ENCODE data around the gene TUBAL3.

Gene TUBAL3

GRCh38 chr10:5364374-5364773 is 40.3 kb downstream of the TUBAL3 start:
- H3K4me1 ChIP-seq (ENCODE audit: insufficient read depth, insufficient read length): no peaks in the 10 kb centered on the region
- no peaks in the 10 kb centered on the region for H3K27me3 ChIP-seq (ENCODE audit: insufficient read depth, insufficient read length)
- H3K9me3 ChIP-seq (ENCODE audit: insufficient read depth, low read length): no peaks in the 10 kb centered on the region
- H3K36me3 ChIP-seq (ENCODE audit: insufficient read depth, insufficient read length, low read length): no peaks in the 10 kb centered on the region
- DNase-seq (ENCODE audit: low read depth, low spot score): no peak
- TF ChIP-seq SUZ12 (IDR thresholded peaks at IDR 0.05; ENCODE audit: extremely low read depth, insufficient read depth, insufficient read length) (no peak), ZNF274 (IDR thresholded peaks at IDR 0.05; ENCODE audit: low read depth, low read length) (no peak), YY1 (IDR thresholded peaks at IDR 0.05; ENCODE audit: insufficient read depth, insufficient read length) (no peak)
- no peak overlapping the region for H3K9ac ChIP-seq (ENCODE audit: insufficient read length, low read depth)
- H3K4me3 ChIP-seq (ENCODE audit: insufficient read length, low read depth): no peak overlapping the region

DNA sequence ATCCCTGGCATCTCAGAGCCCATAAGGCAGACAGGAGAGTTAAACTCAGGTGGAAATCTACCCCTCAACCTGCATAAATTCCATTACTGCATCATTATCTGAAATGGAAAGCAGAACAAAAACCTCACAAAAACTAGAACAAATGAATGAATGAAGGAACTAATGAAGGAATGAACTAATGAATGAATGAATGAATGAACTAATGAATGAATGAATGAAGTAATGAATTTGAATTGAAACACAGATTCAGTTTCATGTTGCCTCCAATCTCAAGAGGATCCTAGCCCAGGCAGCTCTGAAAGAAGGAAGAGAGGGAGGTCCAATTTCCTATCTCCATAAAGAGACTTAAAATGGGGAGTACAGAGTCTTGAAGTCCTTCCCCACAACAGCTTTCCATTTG is 41.8 kb downstream of the TUBAL3 start:
- no peak for DNase-seq (ENCODE audit: low read depth, low spot score)
- Histone ChIP-seq H3K4me3 (ENCODE audit: insufficient read length, low read depth) (no peak overlapping the region), H3K4me1 (ENCODE audit: insufficient read depth, insufficient read length) (no peaks in the 10 kb centered on the region), H3K9ac (ENCODE audit: insufficient read length, low read depth) (no peak overlapping the region), H3K27me3 (ENCODE audit: insufficient read depth, insufficient read length) (no peaks in the 10 kb centered on the region), H3K9me3 (ENCODE audit: insufficient read depth, low read length) (no peaks in the 10 kb centered on the region), H3K36me3 (ENCODE audit: insufficient read depth, insufficient read length, low read length) (no peaks in the 10 kb centered on the region)
- no peak for TF ChIP-seq SUZ12 (IDR thresholded peaks at IDR 0.05; ENCODE audit: extremely low read depth, insufficient read depth, insufficient read length)
- TF ChIP-seq YY1 (IDR thresholded peaks at IDR 0.05; ENCODE audit: insufficient read depth, insufficient read length): no peak
- TF ChIP-seq ZNF274 (IDR thresholded peaks at IDR 0.05; ENCODE audit: low read depth, low read length): no peak

DNA sequence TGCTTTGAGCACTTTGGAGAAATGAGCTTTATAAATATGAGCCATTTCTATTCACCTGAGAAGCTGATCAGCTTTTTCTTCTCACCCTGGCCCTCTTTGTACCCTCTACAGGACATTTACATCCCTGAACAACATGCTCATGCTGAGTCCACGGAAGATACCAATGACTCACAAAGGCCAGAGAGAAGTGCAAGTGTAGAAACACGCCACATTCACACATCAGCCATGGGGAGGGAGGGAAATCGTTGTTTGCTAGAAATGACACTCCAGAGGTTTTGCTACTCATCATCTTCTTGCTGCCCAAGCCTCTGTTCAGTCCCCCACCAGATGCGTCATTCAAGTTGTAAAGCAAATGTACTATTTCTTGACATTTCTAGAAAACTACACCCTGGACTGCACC is 42.7 kb downstream of the TUBAL3 start:
- no peak for DNase-seq (ENCODE audit: low read depth, low spot score)
- Histone ChIP-seq H3K27me3 (ENCODE audit: insufficient read depth, insufficient read length) (no peaks in the 10 kb centered on the region), H3K4me1 (ENCODE audit: insufficient read depth, insufficient read length) (no peaks in the 10 kb centered on the region), H3K9ac (ENCODE audit: insufficient read length, low read depth) (no peak overlapping the region), H3K9me3 (ENCODE audit: insufficient read depth, low read length) (no peaks in the 10 kb centered on the region), H3K4me3 (ENCODE audit: insufficient read length, low read depth) (no peak overlapping the region), H3K36me3 (ENCODE audit: insufficient read depth, insufficient read length, low read length) (no peaks in the 10 kb centered on the region)
- TF ChIP-seq YY1 (IDR thresholded peaks at IDR 0.05; ENCODE audit: insufficient read depth, insufficient read length): no peak
- TF ChIP-seq ZNF274 (IDR thresholded peaks at IDR 0.05; ENCODE audit: low read depth, low read length): no peak
- TF ChIP-seq SUZ12 (IDR thresholded peaks at IDR 0.05; ENCODE audit: extremely low read depth, insufficient read depth, insufficient read length): no peak

DNA sequence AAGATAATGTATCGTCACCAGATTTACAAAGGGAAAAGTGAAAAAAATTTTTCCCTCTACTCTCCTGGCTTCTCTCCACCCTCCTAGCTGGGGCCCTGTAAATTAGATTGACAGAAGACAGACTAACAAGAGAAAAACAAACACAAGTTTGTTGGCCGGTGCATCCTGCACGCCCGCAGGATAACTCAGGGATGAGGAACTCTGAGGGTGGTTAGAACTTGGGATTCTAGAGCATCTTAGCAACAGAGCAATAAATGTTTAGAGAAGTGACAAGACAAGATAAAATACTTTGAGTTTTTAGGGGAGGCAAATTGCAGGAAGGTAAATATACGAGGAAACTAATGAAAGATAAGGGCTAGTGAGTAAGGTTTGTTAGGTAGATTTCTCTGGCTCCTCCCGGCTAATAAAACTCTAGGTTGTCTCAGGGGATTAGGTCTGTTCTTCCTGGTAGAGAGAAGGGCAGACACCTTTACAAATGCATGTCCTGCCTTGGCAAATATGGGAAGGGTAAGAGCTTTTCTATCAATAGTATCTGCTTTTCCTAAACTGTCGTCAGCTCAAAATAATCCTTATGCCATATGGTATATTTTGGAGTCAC is 44.2 kb downstream of the TUBAL3 start:
- DNase-seq (ENCODE audit: low read depth, low spot score): no peak
- Histone ChIP-seq H3K27me3 (ENCODE audit: insufficient read depth, insufficient read length) (no peaks in the 10 kb centered on the region), H3K4me1 (ENCODE audit: insufficient read depth, insufficient read length) (no peaks in the 10 kb centered on the region), H3K4me3 (ENCODE audit: insufficient read length, low read depth) (no peak overlapping the region), H3K9me3 (ENCODE audit: insufficient read depth, low read length) (no peaks in the 10 kb centered on the region), H3K9ac (ENCODE audit: insufficient read length, low read depth) (no peak overlapping the region), H3K36me3 (ENCODE audit: insufficient read depth, insufficient read length, low read length) (no peaks in the 10 kb centered on the region)
- no peak for TF ChIP-seq YY1 (IDR thresholded peaks at IDR 0.05; ENCODE audit: insufficient read depth, insufficient read length)
- TF ChIP-seq ZNF274 (IDR thresholded peaks at IDR 0.05; ENCODE audit: low read depth, low read length): no peak
- no peak for TF ChIP-seq SUZ12 (IDR thresholded peaks at IDR 0.05; ENCODE audit: extremely low read depth, insufficient read depth, insufficient read length)

DNA sequence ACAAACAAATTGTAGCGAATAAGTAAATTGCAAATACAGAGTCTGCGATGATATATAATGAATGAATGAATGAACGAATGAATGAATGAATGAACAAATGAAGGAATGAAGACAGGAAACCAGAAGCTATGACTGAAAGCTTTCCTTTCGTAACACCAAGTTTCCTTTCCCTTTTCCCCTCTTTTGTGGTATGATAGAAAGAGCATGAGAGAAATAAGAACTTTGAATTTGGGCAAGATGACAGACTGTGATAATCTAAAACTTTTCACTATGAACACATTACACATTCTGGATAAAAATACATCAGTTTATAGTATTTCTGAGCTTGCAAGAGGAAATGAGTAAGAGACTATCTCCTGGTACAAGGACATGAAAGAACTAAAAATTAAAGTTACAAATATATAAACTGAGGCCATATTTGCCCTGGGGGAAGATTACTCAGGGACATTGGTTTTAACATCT is 48.3 kb downstream of the TUBAL3 start:
- no peaks in the 10 kb centered on the region for H3K27me3 ChIP-seq (ENCODE audit: insufficient read depth, insufficient read length)
- no peak overlapping the region for H3K9ac ChIP-seq (ENCODE audit: insufficient read length, low read depth)
- H3K4me1 ChIP-seq (ENCODE audit: insufficient read depth, insufficient read length): no peaks in the 10 kb centered on the region
- H3K36me3 ChIP-seq (ENCODE audit: insufficient read depth, insufficient read length, low read length): no peaks in the 10 kb centered on the region
- TF ChIP-seq SUZ12 (IDR thresholded peaks at IDR 0.05; ENCODE audit: extremely low read depth, insufficient read depth, insufficient read length): no peak
- no peak for TF ChIP-seq YY1 (IDR thresholded peaks at IDR 0.05; ENCODE audit: insufficient read depth, insufficient read length)
- TF ChIP-seq ZNF274 (IDR thresholded peaks at IDR 0.05; ENCODE audit: low read depth, low read length): no peak
- H3K4me3 ChIP-seq (ENCODE audit: insufficient read length, low read depth): no peak overlapping the region
- DNase-seq (ENCODE audit: low read depth, low spot score): no peak
- no peaks in the 10 kb centered on the region for H3K9me3 ChIP-seq (ENCODE audit: insufficient read depth, low read length)

GRCh38 chr10:5355594-5356301 is 48.9 kb downstream of the TUBAL3 start:
- no peak for DNase-seq (ENCODE audit: low read depth, low spot score)
- Histone ChIP-seq H3K4me1 (ENCODE audit: insufficient read depth, insufficient read length) (no peaks in the 10 kb centered on the region), H3K27me3 (ENCODE audit: insufficient read depth, insufficient read length) (no peaks in the 10 kb centered on the region), H3K4me3 (ENCODE audit: insufficient read length, low read depth) (no peak overlapping the region), H3K36me3 (ENCODE audit: insufficient read depth, insufficient read length, low read length) (no peaks in the 10 kb centered on the region), H3K9me3 (ENCODE audit: insufficient read depth, low read length) (no peaks in the 10 kb centered on the region), H3K9ac (ENCODE audit: insufficient read length, low read depth) (no peak overlapping the region)
- TF ChIP-seq YY1 (IDR thresholded peaks at IDR 0.05; ENCODE audit: insufficient read depth, insufficient read length) (no peak), SUZ12 (IDR thresholded peaks at IDR 0.05; ENCODE audit: extremely low read depth, insufficient read depth, insufficient read length) (no peak), ZNF274 (IDR thresholded peaks at IDR 0.05; ENCODE audit: low read depth, low read length) (no peak)

GRCh38 chr10:5354068-5354467 is 50.6 kb downstream of the TUBAL3 start:
- Histone ChIP-seq H3K27me3 (ENCODE audit: insufficient read depth, insufficient read length) (no peaks in the 10 kb centered on the region), H3K4me3 (ENCODE audit: insufficient read length, low read depth) (no peak overlapping the region), H3K4me1 (ENCODE audit: insufficient read depth, insufficient read length) (no peaks in the 10 kb centered on the region), H3K36me3 (ENCODE audit: insufficient read depth, insufficient read length, low read length) (no peaks in the 10 kb centered on the region), H3K9me3 (ENCODE audit: insufficient read depth, low read length) (no peaks in the 10 kb centered on the region), H3K9ac (ENCODE audit: insufficient read length, low read depth) (no peak overlapping the region)
- no peak for DNase-seq (ENCODE audit: low read depth, low spot score)
- TF ChIP-seq YY1 (IDR thresholded peaks at IDR 0.05; ENCODE audit: insufficient read depth, insufficient read length) (no peak), SUZ12 (IDR thresholded peaks at IDR 0.05; ENCODE audit: extremely low read depth, insufficient read depth, insufficient read length) (no peak), ZNF274 (IDR thresholded peaks at IDR 0.05; ENCODE audit: low read depth, low read length) (no peak)
